Activated gamma-delta T cell (primary cell): ENCODE results near the gene EPN1.

ENCODE experiments used
- DNase-seq: peaks from one replicate; lab custom pipeline; 2025; lab: John Stamatoyannopoulos, UW

EPN1 gene

DNA sequence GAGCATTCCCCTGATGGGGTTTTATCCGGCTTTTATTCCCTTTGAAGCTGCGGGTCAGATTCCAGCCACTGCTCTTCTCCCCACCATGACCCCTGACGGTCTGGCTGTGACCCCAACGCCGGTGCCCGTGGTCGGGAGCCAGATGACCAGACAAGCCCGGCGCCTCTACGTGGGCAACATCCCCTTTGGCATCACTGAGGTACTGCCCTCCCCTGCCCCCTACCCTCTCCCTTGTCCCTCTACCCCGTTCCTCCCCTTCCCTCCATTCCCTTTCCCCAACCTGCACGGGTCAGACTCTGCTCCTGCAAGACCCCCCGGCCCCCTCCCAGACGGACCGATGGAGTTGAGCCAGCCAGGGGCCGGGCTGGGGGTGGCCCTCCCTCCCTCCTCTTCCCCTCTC is 14.0 kb upstream of the EPN1 start:
- DNase-seq = no peak

DNA sequence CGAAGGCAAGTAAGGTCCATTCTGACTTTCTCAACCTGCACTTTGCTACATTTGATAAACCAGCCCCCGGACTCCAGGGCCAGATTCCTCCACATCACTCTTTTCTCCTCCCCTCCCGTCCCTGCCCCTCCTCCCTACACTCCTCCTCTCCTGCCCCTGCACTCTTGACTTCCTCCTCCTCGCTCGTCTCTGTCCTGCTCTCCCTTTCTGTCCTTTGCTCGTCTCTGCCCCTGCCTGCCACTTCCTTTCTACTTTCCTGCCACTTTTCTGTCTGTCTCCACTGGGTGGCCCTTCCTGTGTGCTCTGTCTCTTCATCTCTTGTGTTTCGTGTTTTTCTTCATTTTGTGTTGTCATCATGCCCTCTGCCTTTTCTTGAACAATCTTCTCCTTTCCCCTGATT is 13.2 kb upstream of the EPN1 start:
- DNase-seq = no peak

DNA sequence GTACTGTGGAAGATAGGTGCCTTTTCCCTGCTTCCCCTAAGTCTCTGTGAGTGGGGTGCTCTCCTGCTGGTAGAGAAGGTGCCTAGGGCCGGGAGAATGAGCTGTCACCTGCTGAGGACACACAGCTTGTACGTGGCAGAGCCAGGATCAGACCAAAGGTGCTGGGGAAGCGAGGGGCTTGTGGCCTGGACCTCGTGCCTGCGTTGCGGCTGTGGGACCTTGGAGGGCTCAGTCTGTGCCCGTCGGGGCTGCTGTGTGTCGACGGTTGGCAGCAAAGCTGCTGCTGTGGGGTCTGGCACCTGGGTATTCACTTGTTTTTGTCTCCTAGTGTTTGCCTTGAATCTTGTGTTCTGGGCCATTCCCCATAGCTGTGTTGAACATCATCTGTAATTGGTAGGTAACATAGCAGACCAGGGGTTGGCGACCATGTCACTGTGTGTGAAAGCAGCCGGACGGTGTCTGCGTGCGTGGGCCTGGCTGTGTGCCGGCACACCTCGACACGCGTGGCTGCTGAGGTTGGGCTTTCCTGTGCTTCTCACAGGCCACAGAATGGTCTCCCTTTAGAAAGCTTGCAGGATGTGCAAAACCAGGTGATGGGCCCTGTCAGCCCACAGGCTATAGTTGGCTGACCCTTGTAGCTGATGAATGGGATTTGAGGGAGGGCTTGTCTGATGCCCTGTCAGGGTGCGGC is 11.0 kb upstream of the EPN1 start:
- no peak for DNase-seq

DNA sequence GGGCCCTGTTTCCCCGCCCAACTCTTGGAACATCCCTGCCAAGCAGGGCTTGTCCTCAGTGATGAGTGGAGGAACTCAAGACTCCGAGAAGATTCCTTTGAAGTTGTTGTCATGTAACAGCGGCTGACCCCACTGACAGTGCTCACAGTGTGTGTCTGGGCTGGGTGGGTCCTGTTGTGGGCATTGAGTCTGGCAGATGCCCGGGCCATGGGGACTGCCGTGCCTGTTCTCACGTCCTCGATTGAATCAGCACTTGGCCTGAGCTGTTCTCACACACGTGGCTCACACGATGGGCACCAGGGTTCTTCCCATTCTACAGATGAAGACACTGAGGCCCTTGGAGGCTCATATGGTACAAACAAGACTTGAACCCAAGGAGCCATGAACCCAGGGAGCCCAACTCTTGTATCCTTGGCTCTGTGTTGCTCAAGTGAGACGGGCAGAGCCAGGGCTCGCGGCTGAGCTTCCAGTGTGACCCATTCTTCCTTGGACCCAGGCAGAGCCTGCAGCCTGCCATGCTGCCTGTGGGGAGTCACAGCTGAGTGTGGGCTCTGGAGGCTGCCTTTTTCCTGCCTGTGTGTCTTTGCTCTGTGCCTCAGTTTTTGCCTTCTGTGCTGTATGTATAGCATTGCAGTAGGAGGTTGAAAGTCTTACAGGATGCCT is 8.6 kb upstream of the EPN1 start:
- DNase-seq = no peak

DNA sequence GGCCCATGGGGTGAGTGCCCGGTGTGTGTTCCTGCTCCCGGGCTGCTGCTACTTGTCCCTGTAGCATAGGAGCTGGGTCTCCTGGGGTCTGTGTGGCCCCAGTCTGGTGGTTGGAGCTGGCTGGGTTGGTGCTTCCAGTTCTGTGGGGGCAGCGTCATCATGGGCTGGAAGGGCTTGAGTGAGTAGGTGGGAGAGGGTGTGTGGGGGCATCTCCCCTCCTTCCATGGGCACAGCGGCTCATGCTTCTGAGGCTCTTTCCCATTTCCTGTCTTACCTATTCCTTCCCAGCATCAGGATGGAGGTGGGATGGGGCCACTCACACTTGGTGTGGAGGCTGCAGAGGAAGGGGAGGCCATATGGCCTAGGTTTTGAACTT is 8.0 kb upstream of the EPN1 start:
- no peak for DNase-seq

DNA sequence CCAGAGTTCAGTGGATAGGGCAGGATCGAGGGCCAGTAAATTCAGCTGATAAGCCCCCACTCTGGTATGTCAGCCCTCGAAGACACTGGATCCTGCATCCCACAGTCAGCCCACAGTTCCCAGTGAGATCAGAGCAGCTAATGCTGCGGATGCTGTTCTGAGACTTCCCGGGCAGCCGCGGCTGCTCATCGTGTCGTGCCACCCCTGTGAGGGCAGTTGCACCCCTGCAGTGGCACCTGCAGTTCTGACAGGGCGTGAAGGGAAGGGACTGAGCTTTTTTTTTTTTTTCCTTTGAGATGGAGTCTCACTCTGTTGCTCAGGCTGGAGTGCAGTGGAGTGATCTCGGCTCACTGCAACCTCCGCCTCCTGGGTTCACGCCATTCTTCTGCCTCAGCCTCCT is 7.5 kb upstream of the EPN1 start:
- DNase-seq = no peak

DNA sequence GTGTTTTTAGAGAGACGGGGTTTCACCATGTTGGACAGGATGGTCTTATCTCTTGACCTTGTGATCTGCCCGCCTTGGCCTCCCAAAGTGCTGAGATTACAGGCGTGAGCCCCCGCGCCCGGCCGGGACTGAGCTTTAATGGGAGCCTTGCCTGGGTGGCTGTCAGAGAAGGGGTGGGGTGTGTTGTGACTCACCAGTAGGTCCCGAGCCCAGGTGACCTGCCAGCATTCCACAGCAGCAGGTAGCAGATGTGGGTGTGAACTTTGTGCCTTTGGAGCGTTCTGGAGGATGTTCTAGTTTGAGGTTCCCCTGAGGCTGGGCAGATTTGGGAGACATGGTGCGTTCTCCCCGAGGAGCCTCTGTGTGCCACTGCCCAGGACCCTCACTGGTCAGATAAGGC is 7.1 kb upstream of the EPN1 start:
- no peak for DNase-seq

DNA sequence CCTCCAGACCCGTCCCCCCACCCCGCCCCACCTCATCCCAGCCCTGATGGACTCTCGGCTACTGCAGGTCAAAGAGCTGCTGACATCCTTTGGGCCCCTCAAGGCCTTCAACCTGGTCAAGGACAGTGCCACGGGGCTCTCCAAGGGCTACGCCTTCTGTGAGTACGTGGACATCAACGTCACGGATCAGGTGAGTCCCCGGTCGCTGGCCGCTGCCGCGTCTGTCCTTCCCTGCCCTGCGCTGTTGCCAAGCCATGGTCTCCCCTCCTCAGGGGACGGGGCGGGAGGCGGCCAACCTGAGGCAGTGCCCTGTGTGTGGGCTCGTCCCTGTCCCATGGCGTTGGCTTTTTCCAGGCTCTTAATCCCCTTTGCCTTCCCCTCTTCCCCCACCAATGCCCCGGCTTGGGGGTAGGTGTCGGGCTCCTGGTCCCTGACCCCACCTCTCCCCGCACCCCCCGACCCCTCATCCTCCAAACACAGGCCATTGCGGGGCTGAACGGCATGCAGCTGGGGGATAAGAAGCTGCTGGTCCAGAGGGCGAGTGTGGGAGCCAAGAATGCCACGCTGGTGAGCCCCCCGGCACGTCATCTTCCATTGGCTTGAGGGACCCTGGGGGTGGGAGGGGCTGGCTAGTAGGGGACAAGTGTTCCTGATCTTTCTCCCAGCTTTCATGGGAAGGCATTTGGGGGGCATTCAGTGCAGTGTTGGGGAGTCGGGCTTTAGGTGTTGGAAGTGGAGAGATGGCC is 6.2 kb upstream of the EPN1 start:
- no peak for DNase-seq

DNA sequence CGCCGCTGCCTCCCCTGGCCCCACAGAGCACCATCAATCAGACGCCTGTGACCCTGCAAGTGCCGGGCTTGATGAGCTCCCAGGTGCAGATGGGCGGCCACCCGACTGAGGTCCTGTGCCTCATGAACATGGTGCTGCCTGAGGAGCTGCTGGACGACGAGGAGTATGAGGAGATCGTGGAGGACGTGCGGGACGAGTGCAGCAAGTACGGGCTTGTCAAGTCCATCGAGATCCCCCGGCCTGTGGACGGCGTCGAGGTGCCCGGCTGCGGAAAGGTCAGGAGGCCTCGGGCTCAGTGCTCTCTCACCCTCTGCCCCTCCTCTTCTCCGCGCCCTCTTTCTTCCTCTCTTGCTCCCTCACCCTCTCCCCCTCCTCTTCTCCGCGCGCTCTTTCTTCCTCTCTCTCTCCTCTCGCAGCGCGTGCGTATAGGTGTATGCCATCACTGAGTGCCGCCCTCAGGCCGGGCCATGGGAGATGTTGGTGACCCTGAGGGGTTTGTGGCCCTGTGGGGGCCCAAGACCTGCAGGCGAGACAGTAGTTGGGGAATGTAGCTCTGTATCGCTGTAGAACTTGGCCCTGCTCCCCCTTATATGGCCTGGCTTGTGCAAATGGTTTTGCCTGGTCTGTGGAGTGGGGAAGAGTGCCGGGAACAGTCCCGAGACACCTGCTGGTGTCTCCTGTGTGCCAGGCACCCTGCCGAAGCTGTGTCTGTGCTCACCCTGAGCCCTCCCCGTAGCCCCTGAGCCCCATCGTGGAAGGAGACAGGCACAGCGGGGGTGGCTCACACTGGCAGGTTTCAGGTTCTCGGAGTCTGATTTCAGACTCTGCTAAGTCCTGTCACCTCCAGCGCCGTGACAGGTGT is 5.4 kb upstream of the EPN1 start:
- no peak for DNase-seq

DNA sequence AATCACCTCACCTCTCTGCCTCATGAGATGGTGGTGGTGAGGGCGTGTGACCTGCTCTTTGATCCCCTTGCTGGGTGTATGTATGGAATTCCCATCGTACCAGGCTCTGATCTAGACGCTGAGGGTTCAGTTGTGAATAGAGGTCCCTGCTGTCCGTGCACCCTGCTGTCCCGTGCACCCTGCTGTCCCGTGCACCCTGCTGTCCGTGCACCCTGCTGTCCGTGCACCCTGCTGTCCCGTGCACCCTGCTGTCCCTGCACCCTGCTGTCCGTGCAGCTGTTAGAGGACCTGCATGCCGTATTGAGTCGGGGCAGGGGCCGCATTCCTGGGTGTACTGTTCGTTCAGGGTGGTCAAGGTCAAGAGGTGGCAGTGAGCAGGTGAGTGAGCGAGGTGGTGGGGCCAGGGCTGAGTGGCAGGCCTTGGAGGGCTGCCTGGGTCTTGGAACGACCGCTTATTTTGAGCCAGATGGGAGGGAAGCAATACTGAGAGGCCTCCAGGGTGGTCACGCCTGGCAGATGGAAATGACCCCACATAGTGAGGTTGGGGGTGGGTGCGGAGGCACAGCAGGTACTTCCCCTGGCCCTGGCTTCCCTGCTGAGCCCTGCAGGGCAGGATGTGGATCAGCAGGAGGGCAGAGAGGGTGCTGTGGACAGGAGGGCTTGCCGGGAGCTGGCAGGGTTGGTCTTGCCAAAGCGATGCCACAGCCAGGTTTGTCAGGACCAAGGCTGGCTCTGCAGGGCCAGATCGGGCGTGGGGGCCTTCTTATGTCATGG is 4.6 kb upstream of the EPN1 start:
- no peak for DNase-seq

DNA sequence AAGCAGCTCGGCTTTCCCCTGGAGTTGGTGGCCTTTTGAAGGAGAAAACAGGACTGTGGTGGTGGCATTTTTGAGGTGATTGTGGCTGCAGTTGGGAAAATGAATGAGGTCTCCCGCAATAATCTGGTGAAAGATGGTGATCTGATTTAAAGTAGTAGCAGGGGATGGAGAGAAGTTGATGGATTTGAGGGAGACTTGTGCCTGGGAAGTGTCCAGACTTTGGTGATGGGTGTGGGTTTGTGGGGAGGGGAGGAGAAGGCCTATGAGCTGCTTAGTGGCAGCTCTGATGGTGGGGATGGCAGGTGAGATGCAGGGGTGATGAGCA is 4.0 kb upstream of the EPN1 start:
- no peak for DNase-seq

DNA sequence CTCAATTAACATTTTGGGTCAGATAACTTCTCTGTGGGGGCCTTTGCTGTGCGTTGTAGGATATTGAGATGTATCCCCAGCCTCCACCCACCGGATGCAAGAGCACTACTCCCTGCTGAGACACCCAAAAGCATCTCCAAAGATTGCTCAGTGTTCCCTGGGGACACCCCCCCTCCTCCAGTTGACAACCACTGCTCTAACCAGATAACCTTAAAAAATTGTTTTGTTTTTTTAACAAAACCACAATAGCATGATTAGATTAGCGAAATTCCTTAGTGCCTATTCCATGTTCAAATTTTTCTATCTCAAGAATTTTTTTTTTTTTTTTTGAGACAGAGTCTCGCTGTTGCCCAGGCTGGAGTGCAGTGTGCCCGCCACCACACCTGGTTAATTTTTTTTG is 2.6 kb upstream of the EPN1 start:
- DNase-seq = no peak

DNA sequence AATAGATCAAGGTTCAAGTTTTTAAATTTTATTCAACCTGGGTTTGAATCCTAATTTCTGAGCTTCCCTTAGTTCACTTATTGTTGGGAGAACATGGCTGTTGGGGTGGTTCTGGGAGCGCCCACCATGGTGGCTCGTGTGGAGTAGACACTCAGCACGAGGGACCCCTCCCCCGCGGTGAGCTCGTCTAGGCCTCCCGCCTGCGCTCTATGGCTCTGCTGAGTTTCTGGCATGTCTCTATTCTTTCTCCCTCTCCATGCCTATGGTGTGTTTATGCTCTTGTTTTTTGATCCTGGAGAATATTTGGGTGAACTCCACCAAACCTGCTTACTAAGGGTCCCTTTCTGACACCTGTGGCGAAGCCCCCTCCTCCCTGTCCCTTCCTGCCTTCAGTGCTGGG is 1.6 kb upstream of the EPN1 start:
- no peak for DNase-seq

DNA sequence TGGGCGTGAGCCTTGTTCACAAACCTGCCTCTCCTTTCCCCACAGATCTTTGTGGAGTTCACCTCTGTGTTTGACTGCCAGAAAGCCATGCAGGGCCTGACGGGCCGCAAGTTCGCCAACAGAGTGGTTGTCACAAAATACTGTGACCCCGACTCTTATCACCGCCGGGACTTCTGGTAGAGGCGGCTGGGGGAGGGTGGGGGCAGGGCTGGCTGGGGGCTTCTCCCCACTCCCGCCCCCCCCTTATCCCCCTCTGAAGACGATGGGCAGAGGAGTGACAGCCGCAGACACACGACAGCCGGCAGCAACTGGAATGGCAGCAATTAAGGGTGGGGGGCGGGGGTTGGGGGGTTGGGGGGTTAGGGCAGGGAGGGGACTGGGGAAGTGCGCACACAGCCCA is 1.1 kb upstream of the EPN1 start:
- no peak for DNase-seq

DNA sequence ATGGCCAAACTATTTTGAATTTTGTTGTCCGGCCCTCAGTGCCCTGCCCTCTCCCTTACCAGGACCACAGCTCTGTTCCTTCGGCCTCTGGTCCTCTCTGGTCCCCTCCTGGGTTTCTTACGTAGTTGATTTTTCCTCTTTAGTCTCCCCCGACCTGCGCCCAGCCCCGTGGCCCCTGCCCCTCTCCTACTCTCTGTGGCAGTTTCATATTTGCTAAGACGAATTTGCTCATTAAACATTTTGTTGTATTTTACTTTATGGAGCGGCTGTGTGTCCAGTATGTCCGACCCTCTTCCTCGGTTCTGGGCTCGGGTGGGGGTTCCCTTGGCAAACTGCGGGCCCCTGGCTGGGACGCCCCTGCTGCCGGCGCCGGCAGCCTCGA is 576 bp upstream of the EPN1 start:
- DNase-seq = no peak

DNA sequence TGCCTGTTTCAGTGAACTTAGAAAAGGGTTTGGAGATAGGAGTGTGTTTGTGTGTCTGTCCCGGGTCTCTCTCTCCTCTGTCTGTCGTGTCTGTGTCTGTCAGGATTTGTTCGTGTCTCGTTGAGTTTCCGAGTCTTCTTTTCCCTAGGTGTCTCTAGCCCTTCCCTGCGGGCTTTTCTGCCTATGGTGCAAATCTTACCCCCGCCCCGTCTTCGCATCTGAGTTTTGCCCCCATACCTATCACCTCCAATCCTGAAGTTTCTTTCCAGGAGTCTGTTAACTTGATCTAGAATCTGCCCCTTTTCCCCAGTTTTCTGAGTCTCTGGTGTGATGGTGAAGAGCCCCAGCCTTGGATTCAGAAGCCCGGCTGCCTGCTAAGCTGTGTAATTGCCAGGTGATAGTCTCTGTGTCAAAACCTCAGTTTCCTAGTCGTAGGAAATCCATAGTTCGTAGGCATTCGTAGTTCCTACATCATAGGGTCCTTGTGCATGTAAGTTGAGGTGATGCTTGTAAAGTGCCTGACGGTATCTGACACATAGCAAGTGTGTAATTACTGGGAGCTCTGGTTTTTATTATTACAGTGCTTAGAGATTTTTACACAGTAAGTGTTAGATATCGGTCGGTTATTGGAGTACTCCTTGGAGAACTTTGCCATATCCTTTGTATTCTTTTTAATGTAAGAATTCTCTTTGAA is 782 bp downstream of the EPN1 start:
- DNase-seq = no peak

DNA sequence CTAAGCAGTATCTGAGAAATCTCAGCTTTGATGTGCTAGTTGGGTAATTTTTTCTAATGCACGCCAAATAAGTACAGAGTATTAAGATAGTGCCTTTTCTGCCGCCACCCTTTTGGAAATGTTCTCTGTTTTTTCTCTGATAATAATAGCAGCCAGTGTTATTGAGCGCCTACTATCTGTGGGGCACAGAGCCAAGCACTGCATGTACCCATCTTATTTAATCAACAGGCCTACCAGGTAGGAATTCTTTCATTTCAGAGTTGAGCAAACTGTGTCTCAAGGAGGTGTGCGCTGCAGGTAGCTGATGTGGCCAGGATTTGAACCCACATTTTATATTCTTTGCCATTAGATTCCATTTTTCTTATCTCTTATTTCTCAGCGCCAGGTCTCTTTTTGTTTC is 1.4 kb downstream of the EPN1 start:
- DNase-seq = no peak

DNA sequence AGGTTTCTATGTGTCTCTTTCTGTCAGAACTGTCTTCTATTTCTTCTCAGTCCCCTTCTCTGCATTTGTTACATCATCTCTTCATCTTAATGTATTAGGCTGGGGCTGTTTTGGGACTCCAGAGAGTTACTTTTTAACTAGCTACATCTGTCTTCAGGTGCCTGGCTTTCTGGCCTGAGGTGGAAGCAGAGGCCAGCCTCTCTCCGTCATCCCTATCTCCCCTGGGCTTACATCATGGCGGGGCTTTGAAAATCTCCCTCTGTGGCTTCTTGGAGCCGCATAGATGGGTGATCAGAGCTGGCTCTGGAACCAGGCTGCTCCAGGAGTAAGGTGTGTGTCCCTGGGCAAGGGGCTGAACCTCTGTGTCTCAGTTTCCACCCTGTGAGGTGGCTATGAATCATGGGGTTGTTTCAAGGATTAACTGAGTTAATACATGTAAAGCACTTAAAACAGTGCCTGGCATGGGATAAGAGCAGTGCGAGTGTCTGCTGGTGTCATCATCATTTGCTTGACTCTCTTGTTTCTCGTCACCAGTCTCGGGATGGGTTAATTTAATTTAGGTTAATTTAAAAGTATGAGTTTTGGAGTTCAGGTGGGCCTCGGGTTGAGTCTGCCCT is 2.0 kb downstream of the EPN1 start:
- DNase-seq = no peak

DNA sequence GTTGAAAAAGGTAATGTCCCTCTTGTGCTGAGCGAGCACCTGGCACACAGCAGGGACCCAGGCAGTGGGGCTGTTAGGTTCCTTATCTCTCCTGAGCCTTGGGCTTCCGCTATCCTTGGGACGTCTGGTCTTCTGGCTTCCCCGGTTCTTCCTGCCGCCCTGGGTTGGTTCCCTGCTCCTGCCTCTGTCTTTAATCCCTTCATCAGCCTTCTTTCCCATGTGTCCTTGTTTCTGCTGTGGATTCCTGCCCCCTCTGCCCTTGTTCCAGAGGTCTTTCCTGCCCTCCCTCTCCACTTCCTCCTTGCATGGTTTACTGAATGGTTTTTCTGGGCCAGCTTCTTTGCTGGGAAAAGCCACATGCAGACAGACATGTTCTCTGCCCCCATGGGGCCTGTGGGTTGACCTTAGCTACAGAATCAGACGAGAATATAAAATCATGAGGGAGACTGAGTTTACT is 2.6 kb downstream of the EPN1 start:
- DNase-seq = no peak

DNA sequence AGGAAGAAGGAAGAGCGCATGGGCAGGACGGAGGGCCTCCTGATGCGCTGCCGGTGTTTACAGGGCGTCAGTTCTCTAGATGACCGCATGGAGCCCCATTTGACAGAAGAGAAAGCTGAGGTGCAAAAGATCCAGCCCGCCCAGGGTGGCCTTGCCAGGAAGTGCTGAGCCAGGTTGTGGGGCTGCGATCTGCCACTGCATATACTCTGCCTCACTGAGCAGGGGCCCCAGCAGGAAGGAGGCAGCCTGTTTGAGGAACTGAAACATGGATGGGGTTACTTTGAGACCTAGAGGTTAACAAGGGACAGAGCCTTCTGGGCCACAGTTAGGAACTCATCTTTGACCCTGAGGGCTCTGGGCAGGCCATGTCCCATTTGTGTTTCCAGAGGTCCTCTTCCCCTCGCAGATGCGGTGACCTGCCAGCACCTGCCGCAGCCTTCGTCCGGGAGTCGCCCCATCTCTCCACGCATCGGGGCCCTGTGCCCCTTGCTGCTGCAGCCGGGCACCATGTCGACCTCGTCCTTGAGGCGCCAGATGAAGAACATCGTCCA is 3.2 kb downstream of the EPN1 start:
- no peak for DNase-seq
